Metanephros (tissue), 2 donors: ENCODE results near the gene KCNK7. TPM values are rescaled to one million over a fixed set of nuclear protein-coding genes. Genes with fewer than 3 reads are reported as not detected.

Experiments
- small RNA-seq: library from RNA; depleted of rRNA; stranded (forward); fragments of <200 nt; gene quantifications from one replicate; pipeline ENCODE3, GENCODE V24; 2014; ENCODE audit warnings: low replicate concordance
- total RNA-seq: library from RNA; depleted of rRNA; stranded (reverse); fragments of >200 nt; gene quantifications from one replicate; pipeline ENCODE4 v1.2.3, GENCODE V29; 2014

The KCNK7 gene
- total RNA-seq, result 0.35 TPM

DNA sequence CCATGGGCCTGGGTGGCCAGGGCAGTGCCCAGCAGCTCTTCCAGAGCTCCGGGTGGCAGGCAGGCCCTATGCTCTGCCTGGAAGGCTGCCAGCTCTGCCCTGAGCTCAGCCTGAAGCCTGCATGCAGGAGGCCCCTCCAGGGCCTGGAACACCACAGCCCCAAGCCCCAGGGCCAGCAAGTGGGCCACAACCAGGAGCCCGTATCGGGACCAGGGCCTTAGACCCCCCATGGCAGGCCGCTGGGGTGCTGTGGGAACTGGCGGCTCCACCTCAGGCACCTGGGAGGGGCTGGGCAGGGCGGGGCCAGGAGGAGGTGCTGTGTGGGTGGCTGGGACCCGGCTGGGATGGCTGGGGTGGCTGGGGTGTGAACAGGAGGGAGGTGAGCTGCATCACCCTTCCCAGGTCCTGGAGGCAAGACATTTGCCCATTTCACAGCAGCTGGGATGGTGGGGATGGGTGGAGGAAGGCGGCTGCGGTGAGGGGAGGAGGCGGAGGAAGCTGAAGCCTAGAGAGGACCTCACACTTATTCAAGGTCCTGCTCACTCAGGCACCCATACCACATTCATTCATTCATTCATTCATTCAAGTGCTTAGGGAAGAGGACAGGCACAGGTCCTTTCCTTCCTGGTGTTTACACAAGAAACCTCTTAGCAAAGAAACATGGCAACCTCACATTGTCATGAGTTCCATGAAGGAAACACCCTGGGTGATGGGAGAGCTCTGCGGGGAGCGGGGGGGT, at the start of gene KCNK7:
Gene KCNK7 (minus strand): TSS at position 258 of the 739 bp plus-strand sequence. CDS start 28 bp downstream, at position 230.

DNA sequence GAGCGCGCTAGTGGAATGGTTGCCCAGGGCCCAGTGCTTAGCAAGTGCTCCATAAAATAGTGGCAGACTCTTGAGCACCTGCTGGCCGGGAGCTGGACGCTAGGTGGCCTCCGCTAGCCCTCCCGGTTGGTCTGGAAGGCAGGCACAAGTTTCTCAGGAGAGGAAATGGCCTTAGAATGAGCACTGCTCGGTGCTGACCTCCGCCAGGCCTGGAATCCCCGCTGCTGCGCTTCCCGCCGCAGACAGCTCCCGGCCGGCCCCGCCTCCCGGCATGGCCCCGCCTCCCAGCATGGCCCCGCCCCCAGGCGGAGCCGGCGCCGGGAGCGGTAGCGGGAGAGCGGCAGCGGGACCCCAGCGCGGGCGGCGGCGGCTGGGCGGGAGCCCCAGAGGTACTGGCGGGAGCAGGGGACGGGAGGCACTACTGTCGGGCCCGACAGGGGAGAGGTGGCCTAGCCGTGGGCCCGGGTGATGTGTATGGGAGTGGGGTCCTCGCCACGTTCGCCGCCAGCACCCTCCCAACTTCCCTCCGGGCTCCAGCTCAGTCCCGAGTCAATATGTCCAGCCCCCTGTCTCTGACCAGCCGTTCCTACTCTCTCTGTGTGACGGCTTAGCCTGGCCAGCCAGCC, 42.3 kb upstream of the KCNK7 start, which contains the start of gene SIPA1:
Gene SIPA1 (plus strand): TSS at position 308 of the 626 bp plus-strand sequence. CDS start 2,821 bp downstream, outside the sequence.

GRCh38 chr11:65615229-65615949, 19.8 kb upstream of the KCNK7 start, which contains the start of gene PCNX3:
Gene PCNX3 (plus strand): TSS chr11:65615776. CDS start chr11:65616312, 536 bp downstream.

GRCh38 chr11:65575568-65576231, 19.9 kb downstream of the KCNK7 start, which contains the start of gene EHBP1L1:
Gene EHBP1L1 (plus strand): TSS chr11:65576053. CDS start chr11:65576303, 250 bp downstream.

DNA sequence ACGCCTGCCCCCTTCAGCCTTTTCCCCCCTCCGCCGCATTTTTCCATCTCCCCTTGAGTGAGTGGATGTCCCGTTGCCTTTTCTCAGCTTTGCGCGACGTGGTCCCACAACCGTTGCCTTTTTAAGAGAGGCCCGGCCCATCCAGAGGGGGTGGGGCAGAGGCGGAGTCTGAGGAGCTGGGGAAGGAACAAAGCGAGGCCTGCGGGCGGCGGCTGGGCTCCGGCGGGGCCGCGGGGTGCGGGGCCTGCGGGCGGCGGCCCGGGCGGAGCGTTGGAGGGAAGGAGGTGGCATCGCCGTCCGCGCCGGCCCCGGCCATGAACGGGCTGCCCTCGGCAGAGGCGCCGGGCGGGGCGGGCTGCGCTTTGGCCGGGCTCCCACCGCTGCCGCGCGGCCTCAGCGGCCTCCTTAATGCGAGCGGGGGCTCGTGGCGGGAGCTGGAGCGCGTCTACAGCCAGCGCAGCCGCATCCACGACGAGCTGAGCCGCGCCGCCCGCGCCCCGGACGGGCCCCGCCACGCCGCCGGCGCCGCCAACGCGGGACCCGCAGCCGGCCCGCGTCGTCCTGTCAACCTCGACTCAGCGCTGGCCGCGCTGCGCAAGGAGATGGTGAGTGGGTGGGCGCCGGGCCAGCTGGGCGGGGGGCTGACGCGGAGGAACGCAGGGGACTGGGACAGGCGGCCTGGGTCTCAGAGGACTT, 23.1 kb downstream of the KCNK7 start, which contains the start of gene FAM89B:
Gene FAM89B (plus strand): TSS at position 183 of the 696 bp plus-strand sequence. CDS start 132 bp downstream, at position 315.

DNA sequence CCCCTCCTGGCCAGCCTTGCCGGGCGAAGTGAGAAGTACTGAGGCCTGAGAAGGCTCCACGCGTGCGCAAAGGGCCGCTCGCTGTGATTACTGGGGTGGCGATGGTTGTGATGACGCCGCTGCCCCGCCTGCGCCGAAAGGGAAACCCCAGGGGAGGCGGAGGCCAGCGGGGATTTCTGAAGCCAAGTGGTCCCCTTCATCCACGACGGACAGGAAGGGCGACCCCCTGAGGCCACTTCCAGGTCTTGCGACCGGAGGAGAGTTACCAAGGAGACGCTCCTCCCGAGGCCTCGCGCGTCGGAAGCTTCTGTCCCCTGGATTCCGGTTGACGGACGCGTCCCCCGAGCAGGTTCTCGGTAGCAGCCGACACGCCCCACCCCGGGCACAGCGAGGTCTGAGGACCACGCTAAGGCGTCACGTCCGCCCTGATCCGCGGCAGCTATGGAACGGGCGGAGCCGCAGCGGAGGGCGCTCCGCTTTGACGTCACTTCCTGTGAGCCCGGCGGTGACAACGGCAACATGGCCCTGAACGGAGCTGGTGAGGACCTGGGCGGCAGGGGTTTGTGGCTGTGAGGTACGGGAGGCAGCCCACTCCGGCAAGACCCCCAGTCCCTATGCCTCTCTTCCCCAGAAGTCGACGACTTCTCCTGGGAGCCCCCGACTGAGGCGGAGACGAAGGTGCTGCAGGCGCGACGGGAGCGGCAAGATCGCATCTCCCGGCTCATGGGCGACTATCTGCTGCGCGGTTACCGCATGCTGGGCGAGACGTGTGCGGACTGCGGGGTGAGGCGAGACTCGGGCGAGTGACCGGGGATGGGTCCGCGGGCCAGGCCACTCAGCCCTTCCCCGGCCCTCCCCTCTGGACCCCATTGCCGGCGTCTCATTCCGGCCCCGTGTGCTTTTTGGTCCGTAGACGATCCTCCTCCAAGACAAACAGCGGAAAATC, 25.4 kb downstream of the KCNK7 start, which contains the start of gene ZNRD2:
Gene ZNRD2 (plus strand): TSS at position 505 of the 946 bp plus-strand sequence. CDS start 15 bp downstream, at position 520.

DNA sequence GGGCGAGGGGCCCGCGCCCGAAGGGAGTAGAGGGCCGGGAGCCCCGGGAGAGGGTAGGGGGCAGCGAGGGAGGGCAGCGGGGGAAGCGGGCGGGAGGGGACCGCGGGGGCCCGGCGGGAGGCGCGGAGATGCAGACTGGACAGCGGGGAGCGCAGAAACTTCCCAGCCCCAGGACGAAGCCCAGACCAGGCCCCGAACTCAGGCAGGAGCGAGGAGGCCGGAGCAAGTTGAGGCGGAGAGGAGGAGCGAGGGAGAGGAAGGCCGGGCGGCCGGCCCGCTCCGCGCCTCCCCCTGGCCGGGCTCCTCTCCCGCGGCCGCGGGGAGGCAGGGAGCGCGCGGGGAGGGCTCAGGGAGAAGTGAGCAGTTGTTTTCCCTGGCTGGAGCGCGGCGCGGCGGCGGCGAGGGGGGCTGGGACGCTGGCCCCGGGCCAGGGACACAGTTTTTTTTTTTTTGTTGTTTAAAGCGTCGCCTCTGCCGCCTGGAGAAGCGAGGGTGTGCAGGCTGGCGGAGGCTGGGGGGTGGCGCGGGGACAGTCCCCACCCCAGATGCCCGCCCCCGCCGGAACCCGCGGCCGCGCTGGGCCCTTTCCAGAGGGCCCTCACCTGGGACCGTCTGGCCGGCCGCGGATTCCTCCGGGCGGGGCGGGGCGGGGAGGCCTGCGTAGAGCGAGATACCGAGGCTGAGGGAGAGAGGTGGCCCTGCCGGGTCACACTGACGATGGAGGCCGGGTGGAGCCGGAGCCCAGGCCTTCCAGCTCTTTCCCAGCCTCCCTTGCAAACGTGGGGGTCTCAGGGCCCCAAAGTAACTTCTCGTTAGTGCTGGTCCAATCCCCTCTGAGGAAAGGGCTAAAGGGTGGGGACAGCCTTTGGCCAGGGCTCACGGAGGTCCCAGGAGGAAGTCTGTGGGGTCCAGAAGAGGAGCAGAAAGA, 37.3 kb downstream of the KCNK7 start, which contains the start of gene LTBP3:
Gene LTBP3 (minus strand): TSS at position 358 of the 928 bp plus-strand sequence. CDS start 400 bp downstream, outside the sequence.

Small RNAs within 50 kb of the gene (small RNA-seq; reads per million reads assigned to genes)
- not detected for gene AP001362.1
- 0.07 reads per million for gene MIR4690

Other genes with a start within 250 kb of the KCNK7 start
- gene TIGD3, start 241.0 kb downstream of the KCNK7 start, total RNA-seq, result 0.35 TPM
- gene SLC25A45, start 213.2 kb downstream of the KCNK7 start, total RNA-seq, result 8.9 TPM
- 27.0 TPM for gene FRMD8, start 209.2 kb downstream of the KCNK7 start, total RNA-seq
- 148 TPM for gene NEAT1, start 173.0 kb downstream of the KCNK7 start, total RNA-seq
- gene MALAT1, start 96.8 kb downstream of the KCNK7 start, total RNA-seq, result 21,533 TPM
- 54.7 TPM for gene SCYL1, start 70.7 kb downstream of the KCNK7 start, total RNA-seq
- gene LTBP3, start 37.4 kb downstream of the KCNK7 start, total RNA-seq, result 151 TPM
- gene ZNRD2, start 25.3 kb downstream of the KCNK7 start, total RNA-seq, result 41.4 TPM
- gene FAM89B, start 23.3 kb downstream of the KCNK7 start, total RNA-seq, result 23.0 TPM
- 99.4 TPM for gene EHBP1L1, start 19.7 kb downstream of the KCNK7 start, total RNA-seq
- 45.9 TPM for gene MAP3K11, start 18.4 kb upstream of the KCNK7 start, total RNA-seq
- gene PCNX3, start 20.0 kb upstream of the KCNK7 start, total RNA-seq, result 25.6 TPM
- gene SIPA1, start 42.3 kb upstream of the KCNK7 start, total RNA-seq, result 35.8 TPM
- gene RELA, start 67.1 kb upstream of the KCNK7 start, total RNA-seq, result 35.4 TPM
- gene KAT5, start 116.5 kb upstream of the KCNK7 start, total RNA-seq, result 52.8 TPM
- gene RNASEH2C, start 125.0 kb upstream of the KCNK7 start, total RNA-seq, result 35.3 TPM
- 11.6 TPM for gene AP5B1, start 185.2 kb upstream of the KCNK7 start, total RNA-seq
- gene OVOL1, start 191.3 kb upstream of the KCNK7 start, total RNA-seq, result 15.0 TPM
- gene SNX32, start 238.2 kb upstream of the KCNK7 start, total RNA-seq, result 1.9 TPM